GM19099 (cell line): ENCODE measurements around the gene GUCY1A2.

ENCODE experiments used
- POLR2A ChIP-seq: IDR thresholded peaks from 3 replicates; pipeline ENCODE4 v1.6.1; 2011; ENCODE audit warnings: low read depth; ENCODE audit not compliant: insufficient read length; ENCODE audit errors: extremely low read depth

The GUCY1A2 gene

DNA sequence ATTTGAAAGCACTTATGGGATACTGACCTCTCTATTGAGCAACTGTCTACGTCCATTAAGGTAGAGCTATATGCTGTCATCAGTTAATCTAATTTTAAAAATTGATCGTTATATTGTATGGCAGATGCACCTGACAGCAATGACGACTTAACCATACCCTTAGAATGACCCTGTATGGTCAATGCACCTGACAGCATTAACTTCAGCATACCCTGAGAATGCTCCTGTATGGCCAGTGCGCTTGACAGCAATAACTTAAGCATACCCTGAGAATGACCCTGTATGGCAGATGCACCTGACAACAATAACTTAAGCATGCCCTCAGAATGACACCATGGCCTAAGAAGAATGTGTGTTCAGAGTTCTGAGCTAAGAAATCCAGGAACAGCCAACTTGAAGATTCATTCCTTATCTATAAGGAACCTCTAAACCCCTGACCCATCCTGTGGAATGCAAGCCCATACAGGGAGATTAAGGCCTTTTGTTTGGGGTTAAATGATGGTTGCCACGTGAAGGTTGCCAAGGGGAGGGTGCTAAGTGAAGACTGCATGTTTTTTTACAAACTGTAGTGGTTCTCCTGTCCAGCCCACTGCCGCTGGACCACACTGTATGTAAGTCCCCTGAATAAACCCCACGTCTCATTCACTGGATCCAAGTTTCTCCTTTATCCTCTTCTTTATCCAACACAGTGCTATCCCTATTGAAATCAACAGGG lies 138.3 kb downstream of the GUCY1A2 start:
- no peak for TF ChIP-seq POLR2A

DNA sequence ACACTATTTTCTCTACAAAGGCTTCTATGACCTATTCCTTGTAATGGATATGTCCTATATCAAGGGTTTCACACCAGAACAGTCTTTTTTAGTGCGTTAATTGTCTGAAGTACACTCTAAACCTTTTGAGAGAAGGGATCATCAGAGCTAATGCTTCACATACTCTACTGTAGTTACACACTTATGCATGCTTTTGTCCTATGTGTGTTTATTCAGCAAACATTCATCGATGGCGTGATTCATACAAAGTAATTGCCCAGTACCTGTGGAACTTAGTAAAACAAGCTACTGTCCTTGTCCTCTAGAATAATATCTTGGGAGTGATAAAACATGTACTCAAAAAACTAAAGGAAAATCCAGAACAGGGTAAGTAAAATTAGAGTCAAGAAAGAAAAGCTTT lies 139.2 kb downstream of the GUCY1A2 start:
- TF ChIP-seq POLR2A: no peak

DNA sequence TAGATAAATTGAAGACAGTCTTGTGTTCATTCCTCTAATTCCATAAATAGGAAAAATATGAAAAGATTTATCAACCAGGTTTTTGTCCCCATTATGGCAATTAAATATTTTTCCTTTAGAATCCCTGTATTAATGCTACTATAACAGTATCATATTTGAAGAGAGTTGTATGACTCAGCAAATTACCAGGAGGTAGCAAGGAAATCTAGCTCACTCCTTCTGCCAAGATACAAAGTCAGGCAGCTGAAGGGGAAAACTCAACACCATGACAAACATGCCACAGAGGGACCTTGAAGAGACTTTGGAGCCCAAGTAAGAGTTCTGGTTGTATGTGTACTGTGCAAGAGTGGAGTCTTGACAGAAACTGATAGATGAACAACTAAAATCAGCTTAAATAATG lies 143.3 kb downstream of the GUCY1A2 start:
- no peak for TF ChIP-seq POLR2A

DNA sequence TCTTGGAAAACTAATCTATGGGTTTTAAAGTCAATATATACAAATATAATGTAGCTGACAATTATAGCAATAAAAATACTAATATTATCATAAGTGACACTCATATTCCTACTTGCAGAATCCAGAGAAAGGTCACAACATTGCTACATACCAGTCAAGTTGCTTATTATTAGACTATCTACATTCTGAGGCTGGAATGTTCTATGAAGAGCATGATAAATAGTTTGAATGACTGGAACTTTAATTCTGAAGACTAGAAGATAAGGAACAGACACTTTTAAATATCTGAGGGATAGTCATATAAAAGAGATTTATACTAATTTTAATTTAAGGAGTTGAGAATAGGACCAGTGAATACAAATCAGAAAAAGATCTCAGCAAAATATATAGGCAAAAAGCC lies 146.0 kb downstream of the GUCY1A2 start:
- TF ChIP-seq POLR2A: no peak

DNA sequence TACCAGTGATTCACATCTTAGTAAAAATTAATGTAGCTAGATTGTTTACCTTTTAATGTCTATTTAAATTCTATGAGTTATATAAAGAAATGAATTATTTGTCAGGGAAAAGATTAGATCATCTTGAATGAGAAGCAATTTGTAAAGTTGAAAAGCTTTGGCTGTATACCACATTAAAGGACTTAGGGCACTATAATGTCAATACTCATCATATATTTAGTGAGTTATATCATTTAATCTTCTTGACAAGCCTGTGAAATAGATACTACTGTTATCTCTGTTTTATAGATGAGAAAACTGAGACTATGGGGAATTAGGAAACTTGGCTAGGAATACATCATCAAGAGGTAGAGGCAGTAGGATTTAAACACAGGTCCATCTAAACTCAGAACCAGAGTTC lies 160.1 kb downstream of the GUCY1A2 start:
- TF ChIP-seq POLR2A: no peak

DNA sequence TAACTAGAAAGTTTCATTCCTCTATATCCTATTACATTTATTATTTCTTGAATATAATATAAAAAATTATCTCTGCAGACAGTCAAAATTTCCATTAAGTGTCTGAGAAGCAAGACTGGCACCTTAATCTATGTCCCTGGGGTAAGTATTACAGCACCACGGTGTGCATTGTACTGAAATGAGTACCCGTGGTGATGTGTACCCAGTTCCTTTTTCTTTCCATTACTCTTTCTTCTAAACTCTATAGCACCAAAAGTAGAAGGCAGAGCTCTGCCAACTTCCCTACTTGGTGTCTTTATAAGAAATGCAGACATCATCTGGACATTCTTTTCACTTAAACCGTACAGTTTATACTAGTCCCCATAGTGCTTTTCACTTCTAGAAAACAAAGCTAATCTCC lies 161.7 kb downstream of the GUCY1A2 start:
- no peak for TF ChIP-seq POLR2A

DNA sequence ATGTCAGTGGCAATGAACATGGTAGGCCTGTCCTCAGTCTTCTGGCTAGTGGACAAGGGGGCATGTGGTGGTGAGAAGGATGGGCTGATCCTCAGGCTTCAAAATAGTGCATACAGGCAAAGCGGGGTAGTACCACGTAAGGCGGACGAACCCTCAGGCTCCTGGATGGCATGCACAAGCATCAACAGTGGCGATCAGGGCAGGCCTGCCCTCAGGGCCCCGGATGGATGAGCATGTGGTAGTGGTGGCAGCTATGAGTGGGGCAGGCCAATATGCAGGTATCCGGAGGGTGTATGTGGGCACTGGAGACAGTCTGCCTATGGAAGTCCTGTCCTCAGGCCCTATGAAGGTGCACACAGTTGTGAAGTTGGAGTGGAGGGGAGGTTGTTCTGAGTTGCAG lies 163.8 kb downstream of the GUCY1A2 start:
- TF ChIP-seq POLR2A: no peak

DNA sequence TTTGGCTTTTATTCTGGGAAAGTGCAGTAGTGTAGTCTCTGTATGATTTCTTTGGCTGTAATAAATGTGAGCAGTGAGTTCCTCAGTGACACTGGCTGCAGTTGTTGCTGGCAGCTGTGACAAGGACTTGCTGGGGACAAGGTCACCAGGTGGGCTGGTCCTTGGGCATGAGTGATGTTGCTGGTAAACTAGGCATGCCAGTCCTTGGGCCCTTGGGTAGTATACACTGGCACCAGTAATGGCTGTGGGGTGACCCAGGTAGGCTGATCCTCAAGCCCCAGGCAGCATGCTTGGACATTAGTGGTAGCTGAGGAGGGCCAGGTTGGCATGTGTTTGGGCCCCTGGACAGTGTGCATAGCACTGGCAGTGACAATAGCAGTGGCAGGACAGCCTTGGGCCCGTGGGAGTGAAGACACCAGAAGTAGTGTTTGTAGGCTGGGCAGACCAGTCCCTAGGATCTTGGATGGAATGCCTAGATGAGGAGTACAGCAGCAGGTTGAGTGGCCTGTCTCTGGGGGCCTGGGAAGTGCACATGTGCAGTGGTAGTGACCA lies 164.3 kb downstream of the GUCY1A2 start:
- no peak for TF ChIP-seq POLR2A

DNA sequence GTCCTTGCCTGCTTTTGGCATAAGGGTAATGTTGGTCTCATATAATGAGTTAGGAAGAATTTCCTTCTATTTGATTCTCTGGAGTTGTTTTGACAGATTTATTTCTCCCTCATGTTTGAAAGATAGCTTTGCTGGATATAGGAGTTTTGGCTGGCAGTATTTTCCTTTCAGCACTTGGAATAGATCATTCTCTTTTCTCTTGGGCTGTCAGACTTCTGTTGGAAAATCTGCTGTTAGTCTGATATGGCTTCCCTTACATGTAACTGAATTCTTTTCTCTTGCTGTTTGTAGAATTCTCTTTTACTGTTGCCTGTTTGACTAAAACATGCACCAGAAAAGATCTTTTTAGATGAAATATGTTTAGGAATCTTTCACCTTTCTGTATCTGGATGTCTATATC lies 165.5 kb downstream of the GUCY1A2 start:
- no peak for TF ChIP-seq POLR2A

DNA sequence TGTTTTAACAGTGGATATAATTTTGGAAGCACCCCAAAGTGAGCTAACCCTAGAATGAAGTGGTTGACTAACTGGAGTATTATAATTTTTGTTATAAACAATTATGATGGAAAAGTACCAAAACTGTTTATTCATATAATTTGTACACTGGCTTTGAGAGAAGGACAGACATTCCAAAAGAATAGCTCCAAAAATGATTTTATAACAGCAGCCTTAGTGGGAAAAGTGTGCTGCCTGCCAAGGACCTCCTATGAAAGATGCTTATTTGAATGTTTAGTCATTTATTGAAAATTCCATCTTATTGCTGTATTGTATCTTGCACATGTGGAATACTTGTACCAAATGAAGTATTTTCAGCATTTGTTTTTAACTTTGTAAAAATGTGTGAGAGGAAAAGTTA lies 169.8 kb downstream of the GUCY1A2 start:
- no peak for TF ChIP-seq POLR2A

DNA sequence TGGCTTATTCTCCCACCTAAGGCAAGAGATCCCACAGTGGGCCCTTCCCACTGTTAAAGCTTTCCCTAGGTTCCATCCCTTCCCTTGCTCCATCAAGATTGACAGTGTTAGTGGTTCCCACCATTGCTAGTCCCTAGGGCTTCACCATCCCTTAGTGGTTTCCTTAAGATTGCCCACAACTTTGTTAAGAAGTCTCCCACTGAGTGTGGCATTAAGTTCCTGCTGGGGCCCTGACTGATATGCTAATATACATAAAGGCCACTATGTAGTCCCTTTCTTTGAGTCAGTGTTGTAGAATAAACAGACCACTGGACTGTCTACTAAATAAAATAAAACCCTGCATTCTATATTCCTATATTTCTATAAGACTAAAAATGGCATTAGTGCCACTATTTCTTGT lies 176.1 kb downstream of the GUCY1A2 start:
- no peak for TF ChIP-seq POLR2A

DNA sequence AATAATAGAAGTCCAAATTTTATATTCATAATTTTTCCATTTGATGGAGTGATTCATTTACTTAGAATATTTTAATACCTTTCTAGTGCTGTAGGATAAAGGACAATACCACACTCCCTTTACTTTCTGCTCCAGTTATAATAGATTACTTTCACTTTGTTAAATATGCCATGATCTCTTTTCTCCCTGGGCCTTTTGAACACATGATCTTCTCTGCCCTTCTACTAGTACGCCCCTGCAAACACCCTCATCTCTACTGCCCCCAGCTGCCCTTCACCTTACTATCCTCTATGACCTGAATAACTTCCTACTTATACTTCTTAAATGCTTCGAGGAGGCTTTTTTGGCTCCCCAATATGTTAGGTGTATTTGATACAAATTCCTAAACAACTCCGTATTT lies 177.3 kb downstream of the GUCY1A2 start:
- no peak for TF ChIP-seq POLR2A

DNA sequence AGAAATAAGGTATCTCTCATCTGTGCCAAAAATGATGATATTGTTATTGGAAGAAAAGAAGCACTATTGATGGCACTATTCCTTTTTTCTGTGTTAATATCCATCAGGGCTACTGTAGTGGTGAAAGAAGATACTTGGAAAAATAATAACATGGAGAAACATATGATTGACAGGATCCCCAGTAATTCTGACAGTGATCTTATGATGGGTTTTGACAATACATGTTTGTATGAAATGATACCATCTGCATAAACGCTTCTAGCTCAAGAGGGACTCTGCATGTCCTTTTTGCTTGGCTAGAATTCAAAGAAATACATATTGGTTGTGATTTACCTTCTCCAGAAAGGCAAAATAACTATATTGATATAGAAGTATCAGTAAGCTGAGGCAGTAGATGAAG lies 178.1 kb downstream of the GUCY1A2 start:
- TF ChIP-seq POLR2A: no peak

DNA sequence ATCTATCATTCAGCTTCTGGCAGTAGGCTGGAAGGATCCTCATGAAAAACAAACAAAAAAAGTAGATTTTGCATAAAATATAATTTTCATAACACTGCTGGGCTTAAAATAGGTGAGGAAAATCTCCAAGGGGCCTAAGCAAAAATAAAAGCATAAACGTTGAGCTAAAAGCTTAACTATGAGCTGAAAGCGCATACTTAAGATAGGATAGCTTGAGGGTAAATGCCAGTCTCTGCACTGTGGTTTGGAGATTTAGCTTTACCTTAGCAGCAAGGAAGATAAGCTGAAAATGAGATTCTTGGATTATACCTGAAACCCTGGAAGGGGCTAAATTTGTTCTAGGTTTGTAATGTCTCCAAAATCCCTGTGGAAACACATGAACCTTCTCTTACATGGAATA lies 183.7 kb downstream of the GUCY1A2 start:
- no peak for TF ChIP-seq POLR2A

DNA sequence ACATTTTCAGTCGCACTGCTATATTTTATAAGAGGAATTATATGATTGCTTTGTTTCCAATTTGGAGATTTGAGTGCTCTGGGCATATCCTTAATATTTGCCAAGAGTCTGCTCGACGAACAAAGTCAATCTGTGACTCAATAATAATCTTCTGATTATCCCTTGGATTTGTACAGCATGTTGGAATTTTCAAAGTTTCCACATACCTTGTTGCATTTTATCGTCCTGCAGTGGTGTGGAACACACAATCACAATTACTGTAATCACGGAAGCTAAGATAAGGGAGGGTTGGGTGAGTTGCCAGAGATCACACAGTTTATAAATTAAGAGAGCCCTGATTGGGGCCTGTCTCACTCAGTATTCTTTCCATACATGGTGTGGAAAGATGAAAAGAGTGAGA lies 189.3 kb downstream of the GUCY1A2 start:
- TF ChIP-seq POLR2A: no peak

DNA sequence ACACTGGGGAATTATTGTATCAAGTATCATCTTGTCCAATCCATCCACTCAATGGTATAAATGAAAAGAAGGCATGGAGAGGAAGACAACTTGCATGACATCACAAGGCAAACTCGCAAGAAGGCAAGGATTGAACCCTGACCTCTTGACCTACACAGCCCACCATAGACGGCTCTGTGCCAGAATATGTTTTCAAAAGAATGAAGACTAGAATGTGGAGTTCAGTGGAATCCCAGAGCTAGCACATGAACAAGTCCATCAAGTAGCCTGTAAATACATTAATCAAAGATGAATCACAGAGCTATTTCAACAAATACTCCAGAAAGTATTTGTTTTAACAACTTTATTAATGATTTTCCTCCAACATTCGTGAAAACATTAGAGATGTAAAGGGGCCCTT lies 189.7 kb downstream of the GUCY1A2 start:
- TF ChIP-seq POLR2A: no peak

DNA sequence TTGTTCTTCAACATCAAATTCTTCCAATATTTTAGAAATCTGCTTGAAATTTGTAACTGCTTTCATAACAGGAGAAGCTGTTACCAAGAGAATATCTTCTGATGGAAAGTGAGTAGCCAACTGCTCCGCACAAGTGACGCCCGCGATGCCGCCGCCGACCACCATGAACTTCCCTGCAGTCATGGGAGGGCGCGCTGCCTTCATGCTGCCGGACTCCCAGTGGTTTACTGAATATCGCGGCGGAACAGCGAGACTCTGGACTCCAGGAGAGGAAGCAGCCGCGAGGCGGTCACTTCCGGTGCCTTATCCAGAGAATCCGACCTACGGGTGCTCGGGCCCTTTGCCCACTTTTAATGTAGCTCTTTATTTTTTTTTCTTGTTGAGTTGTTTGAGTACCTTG lies 190.6 kb downstream of the GUCY1A2 start:
- TF ChIP-seq POLR2A: no peak

DNA sequence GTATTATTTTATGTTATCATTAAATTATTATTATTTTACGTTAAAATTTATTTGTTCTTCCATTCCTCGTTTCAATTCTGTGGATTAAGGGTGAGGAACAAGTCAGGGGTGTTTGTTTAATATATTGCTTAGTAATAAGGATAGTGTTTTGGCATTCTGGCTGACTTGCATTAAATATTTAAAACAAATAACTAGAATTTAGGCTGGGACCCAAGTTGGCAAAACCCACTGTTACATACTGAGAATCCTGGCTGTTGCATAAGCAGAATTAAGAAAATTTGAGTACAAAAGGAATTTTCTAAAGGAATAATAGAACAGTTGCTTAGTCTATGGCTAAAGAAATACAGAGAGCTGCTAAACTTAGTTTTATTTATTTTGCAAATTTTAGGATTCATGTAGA lies 196.4 kb downstream of the GUCY1A2 start:
- TF ChIP-seq POLR2A: no peak

DNA sequence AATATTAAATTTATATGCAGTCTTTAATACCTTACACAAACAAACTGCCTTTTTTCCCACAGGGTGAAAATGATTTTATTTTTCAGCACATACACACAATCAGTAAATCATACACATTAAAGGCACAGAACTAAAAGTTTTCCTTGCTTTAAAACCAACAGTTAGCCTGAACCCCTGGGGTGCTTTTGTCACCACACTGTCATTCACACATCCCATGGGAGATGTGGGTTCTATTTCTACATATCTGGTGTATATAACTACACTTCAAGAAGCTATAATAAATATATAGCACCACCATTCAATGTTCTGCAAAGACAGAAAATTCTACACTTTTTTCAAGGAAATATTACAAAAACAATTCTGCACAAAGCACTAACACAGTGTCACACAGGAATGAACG lies 197.0 kb downstream of the GUCY1A2 start:
- no peak for TF ChIP-seq POLR2A
